HCT116 (cell line): ENCODE measurements around the gene ATG101. TPM values are rescaled to one million over a fixed set of nuclear protein-coding genes. Genes with fewer than 3 reads are reported as not detected.

Experiments used
- ATAC-seq: fragments of 200-7000 bp; cut with Tn5 transposase; 2 replicates; pipeline ENCODE4 v1.9.1; 2020; ENCODE audit warnings: mild to moderate bottlenecking, moderate library complexity
- BruUV-seq: library from RNA; stranded (reverse); fragments of 400-500 nt; replicated peaks from 2 replicates; lab custom pipeline; 2021; lab: Mats Ljungman, UMichigan
- CTCF ChIA-PET: fragments of 300-600 bp; sonication (Branson Sonifier 250); formaldehyde crosslinking; loops from one replicate; lab custom pipeline; 2021; ENCODE audit warnings: antibody characterized with exemption; lab: Charles Lee
- POLR2A ChIA-PET: fragments of 300-600, 350-600 bp; sonication (Branson Sonifier 250); formaldehyde crosslinking; loops from one replicate; lab custom pipeline; 2021; ENCODE audit warnings: antibody characterized with exemption; lab: Charles Lee
- RAD21 ChIA-PET, 2 experiments: fragments of 300-600 bp; sonication (Branson Sonifier 250); formaldehyde crosslinking; loops; one replicate each; lab custom pipeline; 2023; ENCODE audit warnings: low total read pairs in 2 of 2; ENCODE audit not compliant: uncharacterized antibody in 2 of 2, unreplicated experiment in 2 of 2, low non-redundant PET in 1 of 2; lab: Charles Lee
- DNase-seq: peaks from one replicate; pipeline ENCODE4 v3.0.0-alpha.2; 2010; ENCODE audit warnings: low read depth, low spot score
- H2AFZ ChIP-seq: fragments of 200-600 bp; shearing (Covaris generic), sonication (generic); 2 replicates; pipeline ENCODE4 v1.6.1; 2017; ENCODE audit warnings: low read depth, mixed run types, mixed read lengths, antibody characterized with exemption, low read length; ENCODE audit not compliant: poor library complexity, severe bottlenecking
- H3K27ac ChIP-seq: 2 replicates; pipeline ENCODE4 v1.5.1; 2012; ENCODE audit warnings: low read depth, low read length
- H3K27me3 ChIP-seq: fragments of 200-600 bp; sonication (generic); 2 replicates; pipeline ENCODE4 v1.6.1; 2016; ENCODE audit warnings: mixed run types, low read length, mixed read lengths; ENCODE audit not compliant: insufficient read depth
- H3K36me3 ChIP-seq, 2 experiments: fragments of 200-500 bp in 1 of 2; fragments of 200-600 bp in 1 of 2; sonication (Bioruptor generic) in 1 of 2; sonication (generic) in 1 of 2; 2 replicates each; pipeline versions ENCODE4 v1.5.1 to v1.6.1; 2014 to 2016; ENCODE audit warnings: low read length in 2 of 2, inconsistent platforms in 1 of 2, mixed read lengths in 1 of 2, mixed run types in 1 of 2; ENCODE audit not compliant: insufficient read depth in 2 of 2, control insufficient read depth in 1 of 2
- H3K4me1 ChIP-seq, 2 experiments: fragments of 200-600 bp in 1 of 2; sonication (generic) in 1 of 2; 2 replicates each; pipeline versions ENCODE4 v1.5.1 to v1.6.1; 2012 to 2017; ENCODE audit warnings: low read length in 2 of 2, inconsistent platforms in 1 of 2, mild to moderate bottlenecking in 1 of 2, mixed read lengths in 1 of 2, mixed run types in 1 of 2, moderate library complexity in 1 of 2; ENCODE audit not compliant: insufficient read depth in 2 of 2, control insufficient read depth in 1 of 2
- H3K4me2 ChIP-seq: fragments of 200-600 bp; sonication (generic); 2 replicates; pipeline ENCODE4 v1.6.1; 2017; ENCODE audit warnings: mixed run types, low read length, mixed read lengths
- H3K4me3 ChIP-seq, 2 experiments: fragments of 200-600 bp in 1 of 2; sonication (generic) in 1 of 2; replicated peaks in 1 of 2; 2 replicates each; pipeline ENCODE4 v1.5.1; 2011 to 2016; ENCODE audit warnings: low read length in 2 of 2, control low read depth in 1 of 2, low read depth in 1 of 2, mild to moderate bottlenecking in 1 of 2, mixed read lengths in 1 of 2, mixed run types in 1 of 2
- H3K79me2 ChIP-seq: fragments of 200-600 bp; sonication (generic); 2 replicates; pipeline ENCODE4 v1.6.1; 2017; ENCODE audit warnings: mild to moderate bottlenecking, mixed run types, low read length, moderate library complexity, mixed read lengths; ENCODE audit not compliant: insufficient read depth
- H3K9ac ChIP-seq: fragments of 200-600 bp; sonication (generic); 2 replicates; pipeline ENCODE4 v1.6.1; 2016; ENCODE audit warnings: low read length, mixed read lengths
- H3K9me2 ChIP-seq: fragments of 200-600 bp; sonication (generic), shearing (Covaris generic); 2 replicates; pipeline ENCODE4 v1.6.1; 2017; ENCODE audit warnings: mixed run types, mild to moderate bottlenecking, moderate library complexity; ENCODE audit not compliant: insufficient read depth
- H3K9me3 ChIP-seq, 2 experiments: fragments of 200-500 bp in 1 of 2; fragments of 200-600 bp in 1 of 2; sonication (Bioruptor generic) in 1 of 2; sonication (generic) in 1 of 2; 2 replicates each; pipeline ENCODE4 v1.6.1; 2014 to 2017; ENCODE audit warnings: low read length in 2 of 2, mixed read lengths in 2 of 2, inconsistent platforms in 1 of 2, low read depth in 1 of 2, mild to moderate bottlenecking in 1 of 2, mixed run types in 1 of 2, moderate library complexity in 1 of 2; ENCODE audit not compliant: control insufficient read depth in 1 of 2, insufficient read depth in 1 of 2
- H4K20me1 ChIP-seq: fragments of 200-600 bp; sonication (generic), shearing (Covaris generic); 2 replicates; pipeline ENCODE4 v1.6.1; 2017; ENCODE audit warnings: mixed run types, mild to moderate bottlenecking, moderate library complexity; ENCODE audit not compliant: insufficient read depth
- CBX3 ChIP-seq: IDR thresholded peaks from 2 replicates; pipeline ENCODE4 v1.6.1; 2012; ENCODE audit warnings: low read depth
- EGR1 ChIP-seq: IDR thresholded peaks from 2 replicates; pipeline ENCODE4 v1.6.1; 2012; ENCODE audit warnings: low read depth
- MAX ChIP-seq: IDR thresholded peaks from 2 replicates; pipeline ENCODE4 v1.6.1; 2012
- RAD21 ChIP-seq: IDR thresholded peaks from 2 replicates; pipeline ENCODE4 v1.6.1; 2012; ENCODE audit warnings: low read depth, mild to moderate bottlenecking
- SP1 ChIP-seq: IDR thresholded peaks from 2 replicates; pipeline ENCODE4 v1.6.1; 2012; ENCODE audit warnings: low read depth
- YY1 ChIP-seq: IDR thresholded peaks from 2 replicates; pipeline ENCODE4 v1.6.1; 2011; ENCODE audit warnings: low read length, low read depth, moderate library complexity, mild to moderate bottlenecking; ENCODE audit not compliant: insufficient replicate concordance; ENCODE audit errors: extremely low read depth
- ZBTB33 ChIP-seq: IDR thresholded peaks from 2 replicates; pipeline ENCODE4 v1.6.1; 2011; ENCODE audit warnings: mild to moderate bottlenecking, low read length, moderate library complexity; ENCODE audit not compliant: insufficient replicate concordance; ENCODE audit errors: extremely low read depth
- ZNF274 ChIP-seq: fragments of 200-500 bp; sonication (Bioruptor generic); IDR thresholded peaks from 2 replicates; pipeline ENCODE4 v1.6.1; 2014; ENCODE audit warnings: mild to moderate bottlenecking, low read depth, low read length, inconsistent platforms
- intact Hi-C: fragments of 100-400 bp; cut with micrococcal nuclease; formaldehyde crosslinking; loops from 2 replicates; pipeline ENCODE4 v1.10.0; 2022
- total RNA-seq: library from RNA; stranded (reverse); gene quantifications from one replicate; pipeline ENCODE4 v1.2.1, GENCODE V29; 2021; ENCODE audit not compliant: unreplicated experiment
- TF ChIP-seq, protein P1 (sequence below), 3 experiments: fragments of 200-600 bp in 1 of 3; sonication (generic) in 1 of 3; IDR thresholded peaks in 2 of 3; conservative IDR thresholded peaks in 1 of 3; 2 replicates each; pipeline ENCODE4 v1.5.1; 2012 to 2017; ENCODE audit warnings: low read depth in 2 of 3, low read length in 2 of 3, antibody characterized with exemption in 1 of 3, borderline replicate concordance in 1 of 3, control low read depth in 1 of 3, mild to moderate bottlenecking in 1 of 3, mixed read lengths in 1 of 3, mixed run types in 1 of 3, moderate library complexity in 1 of 3; ENCODE audit not compliant: insufficient read depth in 1 of 3
- TF ChIP-seq, protein P2 (sequence below): IDR thresholded peaks from 2 replicates; pipeline ENCODE4 v1.6.1; 2012; ENCODE audit warnings: low read depth

The ATG101 gene
- total RNA-seq, 1 experiment from 2014 or later, result 49.2 TPM

DNA sequence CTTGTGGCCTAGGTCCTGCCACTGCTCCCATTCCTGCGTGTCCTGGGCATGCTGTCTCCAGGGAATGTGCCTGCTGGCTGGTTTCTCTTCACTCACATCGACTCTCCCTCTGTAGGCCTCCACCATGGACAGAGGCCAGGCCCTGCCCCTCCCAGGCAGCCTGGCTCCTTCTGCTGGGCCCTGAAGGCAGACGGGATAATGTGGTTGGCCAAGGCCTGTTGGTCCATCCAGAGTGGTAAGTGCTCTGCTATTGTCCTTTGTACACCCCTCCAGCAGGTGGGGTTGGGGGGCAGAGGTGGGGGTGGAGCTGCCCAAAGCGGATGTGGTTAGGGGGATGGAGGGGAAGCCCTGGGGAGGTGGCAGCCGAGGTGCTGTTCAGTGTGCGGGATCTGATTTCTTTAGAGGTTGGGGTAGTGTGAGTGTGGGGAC is 28.1 kb upstream of the ATG101 start:
- ChIA-PET POLR2A (no interaction called here), CTCF (no interaction called here), RAD21 (no interaction called here)
- H3K4me3 ChIP-seq, result no peak overlapping the region
- BruUV-seq, result no TSS peak
- H2AFZ ChIP-seq, result no peak overlapping the region
- H3K4me2 ChIP-seq, result no peak overlapping the region
- intact Hi-C loops, result no loop called here
- TF ChIP-seq YY1 (no peak), MAX (no peak), RAD21 (no peak)
- TF ChIP-seq, protein P1, sequence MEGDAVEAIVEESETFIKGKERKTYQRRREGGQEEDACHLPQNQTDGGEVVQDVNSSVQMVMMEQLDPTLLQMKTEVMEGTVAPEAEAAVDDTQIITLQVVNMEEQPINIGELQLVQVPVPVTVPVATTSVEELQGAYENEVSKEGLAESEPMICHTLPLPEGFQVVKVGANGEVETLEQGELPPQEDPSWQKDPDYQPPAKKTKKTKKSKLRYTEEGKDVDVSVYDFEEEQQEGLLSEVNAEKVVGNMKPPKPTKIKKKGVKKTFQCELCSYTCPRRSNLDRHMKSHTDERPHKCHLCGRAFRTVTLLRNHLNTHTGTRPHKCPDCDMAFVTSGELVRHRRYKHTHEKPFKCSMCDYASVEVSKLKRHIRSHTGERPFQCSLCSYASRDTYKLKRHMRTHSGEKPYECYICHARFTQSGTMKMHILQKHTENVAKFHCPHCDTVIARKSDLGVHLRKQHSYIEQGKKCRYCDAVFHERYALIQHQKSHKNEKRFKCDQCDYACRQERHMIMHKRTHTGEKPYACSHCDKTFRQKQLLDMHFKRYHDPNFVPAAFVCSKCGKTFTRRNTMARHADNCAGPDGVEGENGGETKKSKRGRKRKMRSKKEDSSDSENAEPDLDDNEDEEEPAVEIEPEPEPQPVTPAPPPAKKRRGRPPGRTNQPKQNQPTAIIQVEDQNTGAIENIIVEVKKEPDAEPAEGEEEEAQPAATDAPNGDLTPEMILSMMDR (IDR thresholded peaks at IDR 0.05 in 2 of 3, conservative IDR thresholded peaks at IDR 0.05 in 1 of 3; ENCODE audit: borderline replicate concordance in 1 of 3, insufficient read depth in 1 of 3, low read depth in 2 of 3, low read length in 2 of 3), result 0 out of 6 replicates have a peak, but pooled peaks of 1 of the 3 experiments have one; percentile 11
- no peaks in the 10 kb centered on the region for H4K20me1 ChIP-seq
- no peaks in the 10 kb centered on the region for H3K9me2 ChIP-seq
- H3K9ac ChIP-seq, result no peak overlapping the region
- ATAC-seq, result no peak
- DNase-seq, result no peak
- peaks cover 26% of the 10 kb centered on the region for H3K79me2 ChIP-seq
- no peak overlapping the region for H3K27ac ChIP-seq
- H3K27me3 ChIP-seq, result no peaks in the 10 kb centered on the region
- no peaks in the 10 kb centered on the region for H3K9me3 ChIP-seq
- no peaks in the 10 kb centered on the region for H3K36me3 ChIP-seq
- H3K4me1 ChIP-seq, result peaks cover under 1 to 23% of the 10 kb centered on the region in 2 experiments

DNA sequence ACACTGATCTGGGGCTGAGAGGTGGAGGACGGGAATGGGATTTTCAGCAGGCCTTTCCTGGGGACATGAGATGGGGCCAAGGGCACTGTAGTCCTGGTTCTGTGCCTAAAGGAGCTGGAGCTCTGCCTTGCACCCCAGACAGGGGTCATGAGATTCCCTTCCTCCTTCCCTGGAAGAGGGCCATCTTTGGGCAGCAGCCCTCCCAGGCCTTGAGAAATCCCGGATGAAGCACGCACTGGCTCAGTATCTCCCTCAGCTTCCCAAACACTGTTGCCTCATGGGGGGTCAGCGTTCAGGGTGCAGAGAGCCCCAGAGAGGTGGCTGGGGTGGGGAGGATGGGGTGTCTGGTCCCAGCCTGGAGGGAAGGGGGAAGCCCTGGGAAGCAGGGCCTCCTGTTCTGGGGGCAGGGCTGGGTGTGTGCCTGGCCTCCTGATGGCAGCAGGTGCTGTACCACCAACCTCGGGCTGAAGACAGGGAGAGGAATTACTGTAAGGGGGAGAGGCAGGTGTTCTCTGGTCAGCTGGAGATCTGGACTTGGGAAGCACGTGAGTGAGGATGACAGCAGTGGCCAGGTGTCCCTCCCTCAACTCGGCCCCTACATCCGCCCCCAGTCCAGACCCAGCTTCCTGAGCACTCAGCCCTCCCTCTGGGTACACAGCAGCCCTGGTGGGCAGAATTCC is 26.9 kb upstream of the ATG101 start:
- ChIA-PET RAD21 (no interaction called here), POLR2A (no interaction called here), CTCF (interaction anchor here (0.8 kb wide), 1 partner anchor 26 kb away, joined by 3 read pairs; no protein-coding TSS in a partner anchor)
- no peaks in the 10 kb centered on the region for H3K36me3 ChIP-seq
- intact Hi-C loops, result no loop called here
- H3K4me2 ChIP-seq, result no peak overlapping the region
- H3K27me3 ChIP-seq, result no peaks in the 10 kb centered on the region
- peaks cover 0 to 21% of the 10 kb centered on the region in 2 experiments; a peak in 1 of 4 replicates for H3K4me1 ChIP-seq
- H3K9me2 ChIP-seq, result no peaks in the 10 kb centered on the region
- H3K9ac ChIP-seq, result no peak overlapping the region
- H3K9me3 ChIP-seq, result no peaks in the 10 kb centered on the region
- no peak overlapping the region for H3K27ac ChIP-seq
- no peak overlapping the region for H2AFZ ChIP-seq
- DNase-seq, result no peak
- BruUV-seq, result no TSS peak
- peaks cover 20% of the 10 kb centered on the region for H3K79me2 ChIP-seq
- ATAC-seq, result no peak
- no peaks in the 10 kb centered on the region for H4K20me1 ChIP-seq
- no peak overlapping the region for H3K4me3 ChIP-seq
- no peak for TF ChIP-seq ZBTB33
- TF ChIP-seq ZNF274, result no peak
- TF ChIP-seq SP1, result no peak
- no peak for TF ChIP-seq CBX3
- no peak for TF ChIP-seq YY1
- TF ChIP-seq, protein P2, sequence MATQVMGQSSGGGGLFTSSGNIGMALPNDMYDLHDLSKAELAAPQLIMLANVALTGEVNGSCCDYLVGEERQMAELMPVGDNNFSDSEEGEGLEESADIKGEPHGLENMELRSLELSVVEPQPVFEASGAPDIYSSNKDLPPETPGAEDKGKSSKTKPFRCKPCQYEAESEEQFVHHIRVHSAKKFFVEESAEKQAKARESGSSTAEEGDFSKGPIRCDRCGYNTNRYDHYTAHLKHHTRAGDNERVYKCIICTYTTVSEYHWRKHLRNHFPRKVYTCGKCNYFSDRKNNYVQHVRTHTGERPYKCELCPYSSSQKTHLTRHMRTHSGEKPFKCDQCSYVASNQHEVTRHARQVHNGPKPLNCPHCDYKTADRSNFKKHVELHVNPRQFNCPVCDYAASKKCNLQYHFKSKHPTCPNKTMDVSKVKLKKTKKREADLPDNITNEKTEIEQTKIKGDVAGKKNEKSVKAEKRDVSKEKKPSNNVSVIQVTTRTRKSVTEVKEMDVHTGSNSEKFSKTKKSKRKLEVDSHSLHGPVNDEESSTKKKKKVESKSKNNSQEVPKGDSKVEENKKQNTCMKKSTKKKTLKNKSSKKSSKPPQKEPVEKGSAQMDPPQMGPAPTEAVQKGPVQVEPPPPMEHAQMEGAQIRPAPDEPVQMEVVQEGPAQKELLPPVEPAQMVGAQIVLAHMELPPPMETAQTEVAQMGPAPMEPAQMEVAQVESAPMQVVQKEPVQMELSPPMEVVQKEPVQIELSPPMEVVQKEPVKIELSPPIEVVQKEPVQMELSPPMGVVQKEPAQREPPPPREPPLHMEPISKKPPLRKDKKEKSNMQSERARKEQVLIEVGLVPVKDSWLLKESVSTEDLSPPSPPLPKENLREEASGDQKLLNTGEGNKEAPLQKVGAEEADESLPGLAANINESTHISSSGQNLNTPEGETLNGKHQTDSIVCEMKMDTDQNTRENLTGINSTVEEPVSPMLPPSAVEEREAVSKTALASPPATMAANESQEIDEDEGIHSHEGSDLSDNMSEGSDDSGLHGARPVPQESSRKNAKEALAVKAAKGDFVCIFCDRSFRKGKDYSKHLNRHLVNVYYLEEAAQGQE, result no peak
- TF ChIP-seq EGR1, result no peak
